ENCODE measurements around the gene SMG6.
"Not testable (repeated sequence)": the region's sequence is repeated elsewhere in the genome, so short reads cannot be mapped to it uniquely, and the experiment has no call there.

SMG6 gene

GRCh38 chr17:2303204-2304188 is at the start of gene SMG6, which contains the start of gene SRR:
Gene SMG6 (minus strand): TSS chr17:2303785. CDS start chr17:2303720, 65 bp downstream.
Gene SRR (plus strand): TSS chr17:2303950. CDS start chr17:2315561, 11,611 bp downstream.
- DNase-seq, result peak; percentile 96

GRCh38 chr17:2351269-2351668 is 47.7 kb upstream of the SMG6 start:
- no peak for DNase-seq

DNA sequence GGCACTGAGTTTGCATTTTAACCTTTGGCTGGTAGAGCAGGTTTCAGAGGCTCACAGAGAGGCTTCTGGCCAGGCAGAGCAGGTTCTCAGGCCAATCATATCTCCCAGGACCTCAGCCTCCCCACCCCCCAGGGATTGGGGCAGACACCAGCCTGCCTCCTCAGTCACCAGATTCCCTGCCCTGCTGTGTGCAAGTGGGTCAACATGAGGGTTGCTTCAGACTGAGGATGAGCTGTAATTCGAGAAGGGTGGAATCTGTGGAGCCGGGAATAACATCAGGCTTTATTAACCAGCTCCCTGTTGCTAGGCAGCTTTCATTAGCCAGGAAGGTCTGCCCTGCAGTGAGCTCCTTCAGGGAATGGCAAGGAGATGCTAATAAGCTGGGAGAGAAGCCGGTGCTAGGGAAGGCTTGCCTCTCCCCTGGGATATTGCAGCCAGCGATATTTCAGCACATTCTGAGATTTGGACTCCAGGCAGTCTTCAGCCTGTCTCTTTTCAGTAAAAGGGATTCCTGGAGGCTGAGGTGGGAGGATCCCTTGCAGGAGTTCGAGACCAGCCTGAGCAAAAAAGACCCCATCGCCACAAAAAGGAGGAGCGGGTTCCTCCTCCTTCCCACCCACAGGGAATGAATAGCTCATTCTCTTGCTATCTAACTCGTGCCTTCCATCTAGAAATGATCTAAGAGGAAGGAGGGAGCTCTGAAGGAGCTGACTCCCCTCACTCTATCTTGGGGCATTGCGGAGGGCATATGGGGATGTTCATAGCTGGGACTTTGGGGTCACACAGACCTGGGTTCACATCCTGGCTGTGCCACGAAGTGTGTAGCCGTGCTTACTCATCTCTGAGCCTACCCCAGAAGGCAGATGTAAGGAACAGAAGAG is 44.5 kb upstream of the SMG6 start:
- DNase-seq, result no peak

DNA sequence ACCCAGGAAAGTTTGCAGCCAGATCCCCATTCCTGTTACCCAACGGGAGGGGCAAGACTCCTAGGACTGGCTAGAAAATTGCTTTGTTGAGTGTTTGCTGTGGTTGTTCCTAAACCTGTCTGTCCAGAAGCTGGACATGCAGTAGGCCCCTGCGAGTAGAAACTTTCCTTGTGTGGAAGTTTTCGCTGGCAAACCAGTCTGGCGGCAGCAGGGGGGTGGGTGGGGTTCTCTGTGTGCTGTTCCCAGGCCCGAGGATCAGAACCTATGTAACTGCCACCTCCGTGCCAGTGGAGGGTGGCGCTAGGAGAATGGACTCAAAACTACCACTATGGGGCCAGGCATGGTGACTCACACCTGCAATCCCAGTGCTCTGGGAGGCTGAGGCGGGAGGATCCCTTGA is 42.9 kb upstream of the SMG6 start:
- no peak for DNase-seq

GRCh38 chr17:2344528-2344927 is 40.9 kb upstream of the SMG6 start:
- no peak for DNase-seq

- no peak for DNase-seq
These were observed 39.8 kb upstream of the SMG6 start for GRCh38 chr17:2343421-2343820.

DNA sequence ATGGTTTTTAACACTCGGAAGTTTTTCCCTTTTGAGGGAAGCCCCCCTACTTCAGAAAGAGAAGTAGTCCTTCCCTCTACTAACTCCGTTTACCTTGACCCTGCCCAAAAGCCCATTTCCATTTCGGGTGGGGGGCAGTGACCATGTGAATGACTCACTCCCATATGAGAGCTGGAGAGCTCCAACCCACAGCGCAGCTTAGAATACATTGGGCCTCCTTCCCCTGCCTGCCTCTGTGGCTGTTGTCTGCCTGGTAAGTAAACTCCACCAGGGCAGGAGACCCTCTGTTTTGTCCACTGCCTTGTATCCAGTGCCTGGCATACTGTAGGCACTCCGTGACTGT is 34.7 kb upstream of the SMG6 start:
- DNase-seq, result no peak

DNA sequence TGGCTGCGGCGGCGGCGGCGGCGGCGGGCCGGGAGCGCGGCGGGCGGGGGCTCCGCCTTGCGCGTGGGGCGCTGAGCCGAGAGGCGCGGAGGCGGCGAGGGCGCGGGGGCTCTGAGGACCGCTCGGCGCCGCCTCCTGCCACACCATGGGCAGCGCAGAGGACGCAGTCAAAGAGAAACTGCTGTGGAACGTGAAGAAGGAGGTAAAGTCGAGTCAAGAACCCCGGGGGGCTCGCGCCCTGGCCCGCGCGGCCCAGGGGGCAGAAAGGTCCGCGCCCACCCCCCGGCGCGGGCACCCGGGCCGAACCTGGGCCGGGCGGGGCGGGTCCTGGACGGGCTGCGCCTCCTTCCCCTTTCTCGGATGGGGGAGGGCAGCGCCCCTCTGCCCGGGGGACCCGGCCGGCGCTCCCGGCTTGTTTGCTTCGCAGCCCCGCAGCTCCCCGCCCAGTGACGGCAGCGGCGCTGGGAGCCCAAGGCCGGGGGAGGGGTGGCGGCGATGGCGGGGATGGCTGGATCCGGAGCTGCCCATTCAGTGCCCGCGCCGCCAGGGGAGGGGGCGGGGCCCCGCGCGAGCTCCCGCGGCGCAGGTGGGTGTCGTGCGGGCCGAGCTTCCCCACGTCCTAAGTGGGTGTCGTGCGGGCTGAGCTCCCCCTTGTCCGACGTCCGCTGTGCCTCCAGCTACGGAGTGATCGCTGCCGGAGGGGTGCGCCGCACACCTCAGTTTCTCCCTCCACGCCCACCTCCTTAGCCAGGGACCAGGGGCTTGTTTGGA is 34.1 kb upstream of the SMG6 start:
- peak; percentile 58 for DNase-seq

- DNase-seq, result peak; percentile 79
These were observed 33.4 kb upstream of the SMG6 start, which contains the start of gene SGSM2 for GRCh38 chr17:2336852-2337543. Gene SGSM2 (plus strand): TSS chr17:2337501. CDS start chr17:2337689, 188 bp downstream.

GRCh38 chr17:2336215-2336851 is 32.7 kb upstream of the SMG6 start, which contains the start of gene TSR1:
Gene TSR1 (minus strand): TSS chr17:2336457. CDS start chr17:2336427, 30 bp downstream.
- DNase-seq, result peak; percentile 86

DNA sequence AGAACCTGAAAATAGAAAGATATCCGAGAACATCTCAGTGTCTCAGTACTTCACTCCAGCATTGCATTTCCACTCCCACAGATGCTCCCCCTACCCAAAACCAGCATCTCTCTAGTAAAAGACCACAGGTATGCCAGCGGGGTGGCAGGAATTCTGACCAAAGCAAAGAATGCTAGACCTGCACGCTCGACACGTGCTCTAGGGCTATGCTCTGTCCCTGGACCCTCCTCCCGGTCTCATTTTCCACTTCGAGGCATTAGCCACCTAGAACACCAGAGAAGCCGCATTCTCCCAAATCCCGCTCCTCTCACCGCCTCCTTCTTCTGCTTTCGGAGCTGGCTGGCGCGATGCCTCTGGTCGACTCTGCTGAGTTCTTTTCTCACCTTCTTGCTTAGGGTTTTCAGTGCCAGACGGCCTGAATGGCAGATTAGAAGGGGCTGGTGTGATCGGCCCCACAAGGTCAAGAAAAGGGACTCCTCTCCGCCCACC is 32.2 kb upstream of the SMG6 start:
- DNase-seq, result no peak

- no peak for DNase-seq
These were observed 27.7 kb upstream of the SMG6 start for GRCh38 chr17:2331303-2331702.

- no peak for DNase-seq
These were observed 20.2 kb upstream of the SMG6 start for GRCh38 chr17:2323629-2324314.

DNA sequence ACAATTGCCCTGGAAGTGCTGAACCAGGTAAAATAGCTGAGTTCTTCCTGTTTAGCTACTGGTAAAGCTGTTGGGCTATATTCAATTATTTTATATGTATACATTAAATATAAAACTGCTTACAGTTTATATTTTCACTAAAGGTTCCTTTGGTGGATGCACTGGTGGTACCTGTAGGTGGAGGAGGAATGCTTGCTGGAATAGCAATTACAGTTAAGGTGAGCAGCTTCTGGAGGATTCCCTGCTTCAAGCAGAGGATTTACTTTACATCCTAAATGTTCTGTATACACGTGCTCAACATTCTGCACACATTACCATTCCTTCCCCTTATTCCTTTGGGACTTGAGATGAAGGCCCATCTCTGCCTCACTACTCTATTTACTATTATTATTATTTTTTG is 17.8 kb upstream of the SMG6 start:
- DNase-seq, result no peak

- DNase-seq, result no peak
These were observed 15.5 kb upstream of the SMG6 start for GRCh38 chr17:2319051-2319450.

DNA sequence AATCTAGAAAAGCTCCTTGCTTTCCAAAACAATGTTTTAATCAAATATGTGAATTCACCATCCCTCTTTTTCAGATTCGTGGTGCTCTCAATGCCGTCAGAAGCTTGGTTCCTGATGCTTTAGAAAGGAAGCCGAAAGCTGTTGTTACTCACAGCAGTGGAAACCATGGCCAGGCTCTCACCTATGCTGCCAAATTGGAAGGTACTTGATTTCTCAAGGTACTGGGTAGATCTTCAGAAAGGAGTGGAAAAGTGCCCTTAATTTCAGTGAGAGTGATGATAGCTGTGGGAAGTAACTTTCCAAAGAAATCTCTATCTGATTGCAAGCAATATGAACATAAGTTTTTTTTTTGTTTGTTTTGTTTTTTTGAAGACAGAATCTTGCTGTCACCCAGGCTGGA is 14.2 kb upstream of the SMG6 start:
- DNase-seq, result no peak

GRCh38 chr17:2316916-2317205 is 13.3 kb upstream of the SMG6 start:
- DNase-seq, result not testable (repeated sequence)

DNA sequence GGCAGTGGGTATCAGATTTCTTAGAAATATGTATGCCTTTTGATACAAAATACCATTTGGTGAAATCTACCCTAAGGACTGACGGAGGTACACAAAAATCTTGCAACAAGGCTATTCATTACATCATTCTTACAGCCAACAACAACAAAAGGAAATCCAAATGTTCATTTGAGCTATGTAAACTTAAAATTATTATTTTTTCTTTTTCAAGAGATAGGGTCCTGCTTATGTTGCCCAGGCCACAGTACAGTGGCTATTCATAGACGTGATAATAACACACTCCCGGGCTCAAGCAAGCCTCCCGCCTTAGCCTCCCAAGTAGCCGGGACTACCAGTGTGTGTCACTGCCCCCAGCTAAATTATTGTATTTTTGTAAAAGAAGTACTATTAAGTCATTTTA is 9.2 kb upstream of the SMG6 start:
- DNase-seq, result no peak

- no peak for DNase-seq
These were observed 6.0 kb upstream of the SMG6 start for GRCh38 chr17:2309338-2310154.

- no peak for DNase-seq
These were observed 1.3 kb upstream of the SMG6 start for GRCh38 chr17:2304931-2305330.
